B cell (primary cell): ENCODE results near the gene TBL1XR1. TPM values are rescaled to one million over a fixed set of nuclear protein-coding genes. Genes with fewer than 3 reads are reported as not detected.

ENCODE experiments used
- ATAC-seq: fragments of 200-7000 bp; cut with Tn5 transposase; one replicate; pipeline ENCODE4 v1.10.0; 2021; ENCODE audit warnings: low read depth, mild to moderate bottlenecking, moderate number of reproducible peaks, moderate library complexity
- CTCF ChIA-PET: fragments of 350-600 bp; sonication (Branson Sonifier 250); formaldehyde crosslinking; loops from one replicate; lab custom pipeline; 2021; ENCODE audit warnings: antibody characterized with exemption, inconsistent platforms; lab: Charles Lee
- POLR2A ChIA-PET: fragments of 350-600 bp; sonication (Branson Sonifier 250); formaldehyde crosslinking; loops from one replicate; lab custom pipeline; 2021; ENCODE audit warnings: antibody characterized with exemption; lab: Charles Lee
- DNase-seq: peaks from one replicate; pipeline ENCODE4 v3.0.0; 2013
- H2AFZ ChIP-seq: 2 replicates; pipeline ENCODE4 v1.6.1; 2012; ENCODE audit warnings: mild to moderate bottlenecking, low read depth, low read length; ENCODE audit not compliant: insufficient read depth, poor library complexity, severe bottlenecking
- H3K27ac ChIP-seq, 2 donors: 1 replicate in 1 of 2; 2 replicates in 1 of 2; pipeline ENCODE4 v1.5.1; 2012 to 2013; ENCODE audit warnings: low read length in 2 of 2, mild to moderate bottlenecking in 2 of 2, moderate library complexity in 1 of 2
- H3K27me3 ChIP-seq, 4 experiments: fragments of 200-600 bp in 1 of 4; sonication (generic) in 1 of 4; replicated peaks in 1 of 4; 1 replicate in 2 of 4; 2 replicates in 2 of 4; pipeline versions ENCODE4 v1.6.1 to v1.7.0; 2013 to 2016; ENCODE audit warnings: low read length in 3 of 4, mild to moderate bottlenecking in 2 of 4, mixed read lengths in 1 of 4, moderate library complexity in 1 of 4; ENCODE audit not compliant: insufficient read depth in 4 of 4, control insufficient read depth in 3 of 4; ENCODE audit errors: control extremely low read depth in 1 of 4
- H3K36me3 ChIP-seq, 2 experiments: replicated peaks in 1 of 2; 1 replicate in 1 of 2; 2 replicates in 1 of 2; pipeline versions ENCODE4 v1.6.1 to v1.7.1; 2013; ENCODE audit warnings: low read length in 1 of 2; ENCODE audit not compliant: insufficient read depth in 2 of 2, control insufficient read depth in 1 of 2; ENCODE audit errors: control extremely low read depth in 1 of 2, extremely low read depth in 1 of 2
- H3K4me1 ChIP-seq, 2 donors: fragments of 200-600 bp in 1 of 2; sonication (generic) in 1 of 2; 1 replicate in 1 of 2; 2 replicates in 1 of 2; pipeline versions ENCODE4 v1.5.1 to v1.6.1; 2013 to 2017; ENCODE audit warnings: low read length in 2 of 2; ENCODE audit not compliant: control insufficient read depth in 2 of 2, insufficient read depth in 2 of 2
- H3K4me2 ChIP-seq: replicated peaks from 2 replicates; pipeline ENCODE3; 2012; ENCODE audit warnings: mild to moderate bottlenecking, low read depth, low read length; ENCODE audit not compliant: poor library complexity, severe bottlenecking
- H3K4me3 ChIP-seq, 5 experiments: fragments of 200-600 bp in 1 of 5; sonication (generic) in 1 of 5; 1 replicate in 3 of 5; 2 replicates in 2 of 5; pipeline versions ENCODE4 v1.5.1 to v1.7.0; 2011 to 2016; ENCODE audit warnings: low read length in 4 of 5, mild to moderate bottlenecking in 4 of 5, low read depth in 2 of 5, control low read depth in 1 of 5, moderate library complexity in 1 of 5; ENCODE audit not compliant: insufficient read depth in 1 of 5; ENCODE audit errors: control extremely low read depth in 1 of 5, extremely low read depth in 1 of 5
- H3K79me2 ChIP-seq: fragments of 200-600 bp; sonication (generic); one replicate; pipeline ENCODE4 v1.6.0; 2016; ENCODE audit warnings: low read length; ENCODE audit not compliant: control insufficient read depth, insufficient read depth
- H3K9ac ChIP-seq: fragments of 200-600 bp; sonication (generic); 2 replicates; pipeline ENCODE4 v1.6.1; 2017; ENCODE audit warnings: mild to moderate bottlenecking, low read length, moderate library complexity
- H3K9me3 ChIP-seq, 3 donors: one replicate each; pipeline versions ENCODE4 v1.6.1 to v1.7.1; 2013; ENCODE audit warnings: low read length in 2 of 3; ENCODE audit not compliant: control insufficient read depth in 2 of 3, insufficient read depth in 1 of 3; ENCODE audit errors: control extremely low read depth in 1 of 3
- H4K20me1 ChIP-seq: 2 replicates; pipeline ENCODE4 v1.6.0; 2012; ENCODE audit warnings: mild to moderate bottlenecking, low read length; ENCODE audit not compliant: insufficient read depth, control insufficient read depth, poor library complexity, severe bottlenecking
- H3K27ac Mint-ChIP-seq: one replicate; pipeline ENCODE4 v1.8.0; 2021; ENCODE audit warnings: mixed read lengths
- H3K27me3 Mint-ChIP-seq: one replicate; pipeline ENCODE4 v1.8.0; 2021; ENCODE audit warnings: mixed read lengths
- H3K4me1 Mint-ChIP-seq: one replicate; pipeline ENCODE4 v1.8.0; 2021; ENCODE audit warnings: mixed read lengths
- H3K4me3 Mint-ChIP-seq: one replicate; pipeline ENCODE4 v1.8.0; 2021; ENCODE audit warnings: mixed read lengths
- H3K9me3 Mint-ChIP-seq: one replicate; pipeline ENCODE4 v1.8.0; 2022; ENCODE audit warnings: mixed read lengths; ENCODE audit not compliant: insufficient read depth
- CTCF ChIP-seq: fragments of 200-600 bp; IDR thresholded peaks from one replicate; pipeline ENCODE4 v1.8.0; 2022; ENCODE audit warnings: antibody characterized with exemption, mild to moderate bottlenecking
- EZH2 ChIP-seq: IDR thresholded peaks from 2 replicates; pipeline ENCODE4 v1.6.1; 2012; ENCODE audit warnings: borderline replicate concordance, low read depth, mild to moderate bottlenecking, moderate library complexity, low read length; ENCODE audit not compliant: insufficient read depth, poor library complexity, severe bottlenecking
- WGBS: methylation state at CpG from one replicate; pipeline ENCODE4 v1.1.5; 2013; ENCODE audit warnings: missing lambda C conversion rate; ENCODE audit not compliant: insufficient coverage; 5-methylcytosine and 5-hydroxymethylcytosine counted together
- intact Hi-C: fragments of 100-400 bp; cut with micrococcal nuclease; formaldehyde crosslinking; loops from one replicate; pipeline ENCODE4 v1.10.0; 2022
- polyA plus RNA-seq: library from polyadenylated mRNA; depleted of rRNA; stranded (reverse); fragments of >200 nt; gene quantifications from 2 replicates; pipeline ENCODE4 v1.2.3, GENCODE V29; 2012
- total RNA-seq, 2 donors: library from RNA; stranded (reverse); fragments of 120-200 nt in 1 of 2; gene quantifications; 1 replicate in 1 of 2; 2 replicates in 1 of 2; pipeline versions ENCODE4 v1.2.3 to v1.2.4, GENCODE V29; 2013 to 2022

TBL1XR1 gene
- total and polyA plus RNA-seq, 2 donors (not counting 1 experiment from before 2014, with no cell fraction given) = 17.6 to 128 TPM

GRCh38 chr3:177196456-177197040 is 734 bp downstream of the TBL1XR1 start:
- ChIA-PET CTCF (interaction anchor here (0.6 to 6.5 kb wide), 7 partner anchors 10 to 581 kb away, joined by 3 to 73 read pairs (median 4); no protein-coding TSS in a partner anchor), POLR2A (interaction anchor here (0.7 to 3.4 kb wide), 4 partner anchors 51 to 162 kb away, joined by 3 to 48 read pairs (median 4); no protein-coding TSS in a partner anchor)
- Histone ChIP-seq H3K4me3 (peak overlapping the region; percentile 94 to 99 (median 98)), H4K20me1 (peaks cover 12% of the 10 kb centered on the region), H3K27me3 (no peaks in the 10 kb centered on the region), H3K79me2 (peaks cover 50% of the 10 kb centered on the region), H3K27ac (peak overlapping the region; percentile 89 to 90), H2AFZ (peak overlapping the region; percentile 62), H3K4me2 (peak overlapping the region; percentile 75), H3K9ac (peak overlapping the region; percentile 89), H3K9me3 (peaks cover 0 to 4% (median 0%) of the 10 kb centered on the region in 3 donors), H3K36me3 (no peaks in the 10 kb centered on the region), H3K4me1 (peaks cover 46 to 53% of the 10 kb centered on the region in 2 donors)
- peak; percentile 1 for ATAC-seq
- WGBS = 2% methylated on average over 23 of the region's 43 CpGs
- no peaks in the 10 kb centered on the region for H3K27me3 Mint-ChIP-seq
- H3K4me1 Mint-ChIP-seq = peaks cover 62% of the 10 kb centered on the region
- peak overlapping the region; percentile 97 for H3K27ac Mint-ChIP-seq
- DNase-seq = peak; percentile 76
- peak overlapping the region; percentile 99 for H3K4me3 Mint-ChIP-seq
- no peaks in the 10 kb centered on the region for H3K9me3 Mint-ChIP-seq
- intact Hi-C loops = loop anchor here (1.0 to 5.0 kb wide), 6 partner anchors 36 to 181 kb away; no protein-coding TSS in a partner anchor
- TF ChIP-seq CTCF (no peak), EZH2 (no peak)

- ATAC-seq = peak; percentile 22
- POLR2A ChIA-PET = interaction anchor here (0.6 to 3.4 kb wide), 5 partner anchors 51 to 163 kb away, joined by 3 to 48 read pairs (median 4); no protein-coding TSS in a partner anchor
- H4K20me1 ChIP-seq = peaks cover 15% of the 10 kb centered on the region
- H3K9me3 Mint-ChIP-seq = no peaks in the 10 kb centered on the region
- peak; percentile 80 for DNase-seq
- 2% methylated on average over 10 of the region's 10 CpGs for WGBS
- H3K4me2 ChIP-seq = peak overlapping the region; percentile 75
- H3K4me1 Mint-ChIP-seq = peaks cover 63% of the 10 kb centered on the region
- H3K27me3 Mint-ChIP-seq = no peaks in the 10 kb centered on the region
- H2AFZ ChIP-seq = peak overlapping the region; percentile 62
- peak overlapping the region; percentile 94 to 99 (median 98) for H3K4me3 ChIP-seq
- H3K9ac ChIP-seq = peak overlapping the region; percentile 89
- H3K4me1 ChIP-seq = peaks cover 51 to 54% of the 10 kb centered on the region in 2 donors
- H3K27me3 ChIP-seq = no peaks in the 10 kb centered on the region
- no peak for TF ChIP-seq EZH2
- TF ChIP-seq CTCF = no peak
- H3K27ac ChIP-seq = peak overlapping the region; percentile 89 to 90
- H3K4me3 Mint-ChIP-seq = peak overlapping the region; percentile 99
- intact Hi-C loops = loop anchor here (1.0 to 5.0 kb wide), 4 partner anchors 36 to 181 kb away; no protein-coding TSS in a partner anchor
- peaks cover 55% of the 10 kb centered on the region for H3K79me2 ChIP-seq
- H3K36me3 ChIP-seq = no peaks in the 10 kb centered on the region
- peak overlapping the region; percentile 97 for H3K27ac Mint-ChIP-seq
- CTCF ChIA-PET = interaction anchor here (0.6 to 6.5 kb wide), 4 partner anchors 10 to 581 kb away, joined by 3 to 73 read pairs (median 14); no protein-coding TSS in a partner anchor
- H3K9me3 ChIP-seq = peaks cover 0 to 4% (median 0%) of the 10 kb centered on the region in 3 donors
Observed at GRCh38 chr3:177196008-177196455, 1.2 kb downstream of the TBL1XR1 start.
